Activated effector memory CD4-positive, alpha-beta T cell treated with Interleukin-2 at 50 U/mL for 16 hours (primary cell): ENCODE results near the gene GSDME.

Experiments
- DNase-seq: peaks from one replicate; pipeline ENCODE4 v3.0.0-alpha.2; 2020

Gene GSDME

GRCh38 chr7:24701261-24702235 is 55.7 kb downstream of the GSDME start:
- no peak for DNase-seq

GRCh38 chr7:24700521-24701260 is 56.6 kb downstream of the GSDME start:
- no peak for DNase-seq

DNA sequence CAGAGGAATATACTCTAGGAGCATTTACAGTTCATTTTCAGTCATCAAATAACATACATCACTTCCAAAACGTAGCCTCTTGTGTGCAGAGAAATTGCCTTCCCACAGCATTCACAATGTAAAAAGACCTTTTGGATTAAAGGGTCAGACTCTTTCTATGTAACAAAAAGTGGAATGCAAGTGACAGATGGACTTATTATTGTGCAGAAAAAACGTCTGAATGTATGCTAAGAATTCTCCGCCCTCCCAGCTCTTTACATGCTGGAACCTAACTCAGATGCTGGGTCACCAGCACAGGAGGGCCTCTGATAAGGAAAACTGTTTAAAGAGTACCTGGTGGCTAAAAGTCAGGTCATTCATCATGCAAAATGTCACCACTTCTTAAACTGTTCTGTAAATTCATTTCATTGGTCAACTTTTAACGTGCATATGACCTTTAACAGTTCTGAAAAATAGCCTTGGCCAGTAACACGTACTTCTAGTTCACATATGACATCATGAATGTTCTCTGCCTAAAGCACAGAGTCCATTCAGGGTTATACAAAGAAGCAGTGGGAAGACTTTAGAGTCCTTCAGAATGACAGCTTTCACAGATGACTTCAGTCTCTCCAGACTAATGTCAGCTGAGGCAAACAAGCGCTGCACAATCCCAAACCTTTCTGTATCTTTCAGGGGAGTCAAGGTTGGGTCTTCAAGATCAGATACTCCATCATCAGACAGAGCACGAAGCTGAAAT is 58.6 kb downstream of the GSDME start:
- no peak for DNase-seq

DNA sequence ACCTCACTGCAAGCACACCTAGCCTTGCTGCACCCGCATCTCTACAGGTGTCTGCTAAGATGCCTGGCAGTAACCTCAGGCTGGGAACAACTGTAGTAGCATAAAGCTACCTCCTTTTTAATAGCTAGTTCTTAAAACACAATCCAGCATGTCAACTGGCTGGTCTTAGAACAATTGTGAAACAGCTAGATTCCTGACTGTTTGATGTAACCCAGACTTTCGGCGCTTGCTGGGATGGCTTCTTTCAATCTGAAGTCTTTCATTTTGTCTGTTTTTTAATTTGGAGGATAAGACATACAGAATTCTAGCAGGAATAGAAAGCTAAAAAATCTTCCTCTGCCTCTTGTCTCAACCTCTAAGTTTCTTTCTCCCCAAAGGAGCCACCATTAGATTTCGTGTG is 59.8 kb downstream of the GSDME start:
- DNase-seq: no peak

GRCh38 chr7:24692592-24692991 is 64.7 kb downstream of the GSDME start:
- no peak for DNase-seq

DNA sequence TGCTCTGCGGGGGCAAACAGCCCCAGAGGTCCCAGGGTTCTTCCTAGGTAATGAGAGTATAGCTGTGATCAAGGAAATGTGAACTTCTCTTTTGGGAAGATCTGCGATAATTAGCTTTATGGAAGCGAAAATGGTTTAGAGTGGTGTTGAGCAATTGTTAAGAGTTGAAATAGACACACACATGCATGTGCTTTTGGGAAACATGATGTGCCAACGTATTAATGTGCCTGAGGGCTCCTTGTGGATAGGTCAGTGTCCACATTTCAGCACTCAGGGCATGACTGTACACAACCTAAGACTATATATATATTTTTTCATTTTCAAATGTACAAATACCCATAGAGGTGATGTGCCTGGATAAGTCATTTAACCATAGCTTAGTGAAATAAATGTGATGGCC is 67.0 kb downstream of the GSDME start:
- DNase-seq: no peak

GRCh38 chr7:24685708-24686107 is 71.6 kb downstream of the GSDME start:
- DNase-seq: no peak

GRCh38 chr7:24670782-24671181 is 86.5 kb downstream of the GSDME start:
- no peak for DNase-seq

- no peak for DNase-seq
Measured at GRCh38 chr7:24669971-24670591, 87.2 kb downstream of the GSDME start.

DNA sequence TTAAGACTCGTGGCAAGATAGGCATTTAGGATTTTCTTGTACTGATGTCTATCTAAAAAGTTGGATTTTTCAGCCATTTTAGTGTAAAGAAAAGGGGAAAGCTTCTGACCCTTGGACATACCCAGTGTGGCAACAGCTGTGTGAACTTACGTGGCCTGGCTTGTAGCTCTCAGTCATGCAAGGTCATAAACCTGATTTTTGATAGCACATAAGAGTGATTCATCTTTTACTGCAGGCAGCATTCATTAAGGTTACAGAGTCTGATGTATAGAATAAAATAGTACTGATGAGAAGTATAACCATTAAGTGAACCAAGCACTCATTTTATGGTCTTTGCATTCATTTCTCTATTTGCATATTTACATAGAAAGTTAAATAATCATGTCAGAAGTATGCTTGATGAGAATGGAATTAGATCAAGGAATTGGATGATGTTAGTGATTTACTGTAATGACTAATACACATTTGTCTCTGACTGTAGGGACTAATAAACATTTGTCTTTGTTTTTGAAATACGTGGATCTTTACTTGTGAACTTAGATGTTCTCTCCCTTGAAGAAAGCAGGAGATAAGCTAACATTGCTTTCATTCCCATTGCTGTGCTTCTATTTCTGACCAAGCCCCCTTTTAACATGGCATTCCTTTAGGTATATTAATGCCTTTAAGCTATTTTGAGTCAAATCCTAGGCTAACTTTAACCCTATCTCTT is 88.2 kb downstream of the GSDME start:
- DNase-seq: no peak

GRCh38 chr7:24665564-24666294 is 91.5 kb downstream of the GSDME start:
- DNase-seq: no peak

GRCh38 chr7:24660546-24660945 is 96.7 kb downstream of the GSDME start:
- DNase-seq: no peak

GRCh38 chr7:24659505-24659904 is 97.8 kb downstream of the GSDME start:
- no peak for DNase-seq

GRCh38 chr7:24657980-24658379 is 99.3 kb downstream of the GSDME start:
- no peak for DNase-seq

GRCh38 chr7:24656608-24657007 is 100.7 kb downstream of the GSDME start:
- DNase-seq: no peak

DNA sequence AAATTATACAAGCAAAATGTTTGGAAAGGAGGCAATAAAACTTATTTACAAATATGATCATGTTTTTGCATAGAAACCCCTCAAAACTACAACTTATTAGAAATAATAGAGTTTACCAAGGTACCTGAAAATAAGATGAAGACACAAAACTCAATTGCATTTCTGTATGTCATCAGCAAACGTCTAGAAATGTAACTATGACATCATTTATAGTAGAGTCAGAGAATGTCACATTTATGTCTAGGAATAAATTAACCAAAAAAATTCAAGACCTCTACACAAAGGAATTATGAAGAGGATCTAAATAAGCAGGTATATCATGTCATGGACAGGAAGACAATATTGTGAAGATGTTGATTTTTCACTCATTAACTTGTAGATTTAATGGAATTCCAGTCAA is 103.0 kb downstream of the GSDME start:
- no peak for DNase-seq

- no peak for DNase-seq
Measured at GRCh38 chr7:24653316-24654085, 103.8 kb downstream of the GSDME start.

DNA sequence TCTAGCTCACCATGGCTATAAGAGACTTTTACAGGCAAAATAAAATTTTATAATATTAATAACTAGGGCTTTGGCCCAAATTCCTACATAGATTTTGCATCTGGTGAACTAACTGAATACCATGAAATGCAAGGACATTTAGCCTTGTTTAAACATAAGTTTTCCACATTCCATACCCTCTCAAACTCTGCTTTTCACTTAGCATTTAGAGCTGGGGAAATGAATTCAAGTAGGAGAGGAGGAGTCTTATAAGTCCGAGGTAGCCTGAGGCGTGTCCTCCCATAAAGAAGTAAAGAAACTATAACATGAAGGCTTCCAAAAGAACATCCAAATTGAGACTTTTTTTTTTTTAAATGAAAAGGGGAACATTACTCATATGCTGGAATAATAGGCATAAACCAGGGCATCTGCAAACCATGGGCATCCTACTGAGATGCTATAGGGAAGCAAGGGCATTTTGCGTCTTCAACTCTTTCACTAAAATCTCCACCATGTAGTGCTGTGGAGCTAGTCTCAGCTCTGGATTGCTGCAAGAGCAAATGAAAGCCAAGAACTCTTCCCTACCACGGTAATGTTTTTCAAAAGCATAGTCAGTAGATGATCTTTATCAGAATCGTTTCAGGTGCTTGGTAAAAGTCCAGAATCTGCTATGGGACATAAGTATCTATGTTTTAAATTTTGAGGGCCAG is 104.9 kb downstream of the GSDME start:
- no peak for DNase-seq
